Renal cortex interstitium (tissue), 11 donors: ENCODE results near the gene C14orf132. TPM values are rescaled to one million over a fixed set of nuclear protein-coding genes. Genes with fewer than 3 reads are reported as not detected.

Experiments used
- DNase-seq, 11 donors: peaks; one replicate each; pipeline ENCODE4 v3.0.0-alpha.2; 2013; ENCODE audit warnings: low read depth in 9 of 11, low spot score in 4 of 11; ENCODE audit errors: extremely low read depth in 1 of 11
- polyA plus RNA-seq, 3 donors: library from polyadenylated mRNA; unstranded; fragments of 120-200 nt; gene quantifications; one replicate each; pipeline ENCODE4 v1.2.1, GENCODE V29; 2013; ENCODE audit not compliant: insufficient read length in 3 of 3

The C14orf132 gene
- polyA plus RNA-seq, 3 donors = 30.9 to 37.1 (median 31.4) TPM

DNA sequence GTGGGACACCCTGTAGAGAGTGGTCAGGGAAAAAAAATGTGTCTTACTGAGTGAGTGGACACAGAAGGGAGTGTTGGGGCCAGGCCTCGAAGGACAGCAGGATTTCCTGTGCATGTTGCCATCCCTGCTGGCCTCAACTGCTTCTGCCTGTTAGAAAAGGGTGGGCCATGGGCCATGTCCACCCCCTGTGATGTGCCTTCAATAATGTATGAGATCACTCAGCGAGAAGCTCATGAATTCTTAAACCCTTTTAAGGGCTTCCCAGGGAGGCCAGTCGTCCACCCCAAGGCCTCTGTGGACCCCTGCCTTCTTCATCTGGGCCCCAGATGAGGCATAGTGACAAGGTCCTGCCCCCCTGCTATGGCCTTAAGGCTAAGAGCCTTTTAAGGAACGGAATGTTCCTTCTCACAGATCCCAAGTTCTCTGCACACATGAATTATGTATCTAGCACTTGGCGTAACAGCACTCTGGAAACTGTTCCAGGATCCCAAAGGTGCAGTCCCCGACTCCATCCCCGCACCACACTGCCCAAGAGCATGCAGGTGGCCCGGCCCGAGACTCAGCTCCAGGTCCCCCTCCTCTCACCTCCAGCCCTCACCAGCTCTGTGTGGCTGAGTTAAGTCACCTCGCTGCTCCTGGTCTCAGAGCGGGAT is 8.9 kb upstream of the C14orf132 start:
- no peak for DNase-seq

GRCh38 chr14:96031691-96032090 is 7.5 kb upstream of the C14orf132 start:
- no peak for DNase-seq

- no peak for DNase-seq
Measured at GRCh38 chr14:96035456-96035855, 3.7 kb upstream of the C14orf132 start.

DNA sequence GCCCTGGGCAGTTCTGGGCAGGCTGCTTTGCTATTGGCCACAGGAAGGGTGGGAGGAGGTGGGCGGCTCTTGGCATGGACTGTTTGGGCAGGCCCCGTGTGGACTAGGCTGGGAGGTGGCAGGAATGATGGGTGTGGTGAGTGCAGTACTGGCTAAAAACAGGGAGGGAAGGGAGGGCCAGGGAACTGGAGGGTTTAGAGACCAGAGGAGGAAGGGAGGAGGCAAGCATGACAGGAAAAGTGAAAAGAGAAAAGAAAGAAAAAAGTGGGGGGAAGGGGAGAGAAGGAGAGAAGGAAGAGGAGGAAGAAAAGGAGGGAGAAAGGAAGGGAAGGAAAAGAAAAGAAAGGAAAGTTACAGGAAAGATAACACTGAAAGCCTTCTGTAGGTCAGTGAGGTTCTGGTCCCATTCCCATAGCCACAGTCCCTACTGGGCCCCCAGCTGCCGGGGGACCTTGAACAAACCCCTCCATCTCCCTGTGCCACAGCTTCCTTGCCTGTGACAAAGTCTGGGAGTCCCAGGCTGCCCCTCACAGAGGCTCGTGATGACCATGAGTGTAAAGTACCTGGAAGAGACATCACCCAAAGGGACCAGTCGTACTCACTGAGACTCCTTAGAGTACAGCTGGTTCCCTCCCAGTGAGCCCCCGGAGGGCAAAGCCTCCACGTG is 1.1 kb upstream of the C14orf132 start:
- no peak for DNase-seq

DNA sequence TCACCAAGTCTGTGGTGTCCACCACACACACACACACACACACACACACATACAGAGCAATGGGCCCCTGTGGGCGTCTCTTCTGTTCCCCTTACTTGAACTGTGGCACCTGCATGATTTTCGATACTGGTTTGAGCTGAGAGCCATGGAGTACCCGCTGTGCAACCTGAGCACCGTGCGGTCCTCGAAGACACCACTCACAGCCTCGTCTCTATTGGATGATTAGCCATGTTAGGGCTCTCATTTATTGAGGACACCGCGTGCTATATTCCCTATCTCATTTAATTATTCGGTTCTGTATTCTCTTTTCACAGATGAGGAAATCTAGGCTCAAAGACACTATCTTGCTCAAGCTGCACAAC is 623 bp upstream of the C14orf132 start:
- DNase-seq = no peak

DNA sequence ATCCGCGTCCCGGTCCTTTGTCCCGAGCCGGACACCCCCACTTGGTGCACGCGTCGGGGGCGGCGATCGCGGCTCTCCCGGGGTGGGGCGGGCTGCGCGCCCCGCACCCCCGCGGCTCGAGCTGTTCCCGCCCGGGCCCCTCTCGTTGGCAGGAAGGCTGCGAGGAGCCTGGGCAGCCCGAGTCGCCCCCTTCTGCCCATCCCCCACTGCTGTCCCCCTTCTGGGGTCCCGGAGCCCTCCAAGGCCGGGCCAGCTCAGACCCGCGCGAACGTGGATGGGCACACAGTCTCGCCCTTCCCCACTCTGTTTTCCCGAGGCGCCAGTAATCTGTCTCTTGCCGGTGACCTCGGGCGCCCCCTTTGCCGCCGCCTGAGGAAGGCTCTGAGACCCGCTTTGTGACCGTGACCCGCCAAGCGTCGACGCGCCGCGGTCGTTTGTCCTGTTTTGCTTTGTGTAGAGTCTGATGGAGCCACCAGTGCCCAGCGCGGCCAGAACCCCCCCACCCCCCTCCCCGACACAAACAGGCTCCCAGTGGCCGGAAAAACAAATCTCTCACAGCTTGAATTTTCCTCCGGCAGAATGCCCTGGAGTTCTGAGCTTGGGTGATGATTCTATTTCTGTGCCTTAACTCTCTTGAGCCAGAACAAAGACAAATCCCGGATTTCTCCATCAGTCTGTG is 610 bp downstream of the C14orf132 start:
- peak in 5 of 11 donors; percentile 15 to 40 (median 33) for DNase-seq

- no peak for DNase-seq
Measured at GRCh38 chr14:96040828-96041371, 1.7 kb downstream of the C14orf132 start.

GRCh38 chr14:96042248-96042930 is 3.2 kb downstream of the C14orf132 start:
- DNase-seq = no peak

DNA sequence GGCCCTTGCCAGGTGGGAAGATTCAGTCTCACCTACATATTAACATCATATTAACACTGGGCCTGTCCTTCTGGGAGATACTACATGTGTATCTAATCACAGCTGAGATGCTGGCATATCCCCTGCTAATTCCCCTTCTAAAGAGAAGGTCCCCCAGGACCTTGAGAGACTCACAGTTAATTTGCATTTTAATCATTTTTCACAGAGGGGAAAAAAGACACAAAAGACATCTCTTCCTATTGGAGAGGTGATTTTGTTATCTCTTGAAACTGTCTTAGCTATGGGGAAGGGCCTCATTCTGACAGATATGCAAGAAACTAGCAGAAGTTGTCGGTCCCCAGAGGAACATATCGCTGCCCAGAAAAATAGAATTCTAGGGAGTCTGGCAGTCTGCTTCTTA is 7.5 kb downstream of the C14orf132 start:
- DNase-seq = no peak

- no peak for DNase-seq
Measured at GRCh38 chr14:96047101-96047500, 7.9 kb downstream of the C14orf132 start.

- DNase-seq = no peak
Measured at GRCh38 chr14:96049932-96050331, 10.8 kb downstream of the C14orf132 start.

GRCh38 chr14:96050482-96050881 is 11.3 kb downstream of the C14orf132 start:
- DNase-seq = no peak

DNA sequence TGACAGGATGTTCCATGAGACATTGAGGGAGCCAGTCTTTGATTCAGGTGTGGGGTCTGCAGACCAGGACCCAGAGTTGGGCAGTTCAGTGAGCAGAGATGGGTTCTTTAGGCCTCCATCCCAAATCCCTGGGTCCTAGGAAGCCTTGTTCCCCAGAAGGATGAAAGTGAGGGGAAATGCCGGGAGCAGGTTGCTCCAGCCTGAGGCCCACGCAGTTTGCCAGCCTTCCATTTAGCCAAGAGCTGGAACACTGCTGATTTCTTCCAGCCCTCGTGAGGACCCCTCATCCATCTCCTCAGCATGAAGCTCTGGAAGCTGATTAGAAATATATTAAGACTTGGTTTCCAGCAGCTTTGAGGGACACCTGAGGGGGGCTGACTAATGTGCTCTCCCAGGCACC is 12.1 kb downstream of the C14orf132 start:
- DNase-seq = no peak

DNA sequence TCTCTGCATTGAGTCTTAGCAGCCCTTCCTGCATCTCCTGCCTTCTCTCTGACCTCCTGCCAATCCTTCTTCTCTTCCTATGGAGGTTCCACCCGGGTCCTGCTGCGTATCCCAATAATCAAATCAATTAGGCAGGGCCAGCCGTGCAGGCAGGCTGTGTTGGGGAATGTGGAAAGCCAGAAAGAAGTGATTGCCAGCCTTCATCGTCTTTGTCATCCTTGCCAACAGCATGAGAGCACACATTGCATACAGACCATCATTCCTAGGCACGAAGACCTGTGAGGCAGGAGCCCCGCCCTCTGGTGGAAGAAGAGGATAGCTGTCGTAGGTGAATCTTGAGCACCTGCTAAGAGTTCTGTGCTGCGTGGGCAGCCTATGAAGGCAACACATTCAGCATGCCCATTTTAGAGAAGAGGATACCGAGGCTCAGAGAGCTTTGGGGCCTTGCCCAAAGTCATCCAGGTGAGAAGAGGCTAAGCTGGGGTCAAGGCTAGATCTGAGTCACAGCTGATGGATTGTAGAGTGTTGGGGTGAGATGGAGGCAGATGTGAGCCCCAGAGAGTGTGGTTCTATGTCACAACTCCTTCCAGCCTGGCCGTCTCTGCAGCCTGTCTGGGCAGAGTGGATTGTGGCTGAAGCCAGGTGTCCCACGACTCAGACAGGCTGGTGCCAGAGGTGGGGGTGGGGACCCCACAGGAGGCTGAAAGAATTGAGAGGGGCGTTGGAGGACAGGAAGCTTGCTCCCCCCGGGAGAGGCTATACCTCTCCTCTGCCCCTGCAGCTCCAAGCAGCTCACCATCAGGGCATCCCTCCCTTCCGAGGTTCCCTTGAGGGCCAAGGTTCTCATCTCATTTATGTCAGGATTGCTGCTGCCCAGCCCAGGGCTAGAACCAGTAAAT is 12.7 kb downstream of the C14orf132 start:
- DNase-seq = no peak

DNA sequence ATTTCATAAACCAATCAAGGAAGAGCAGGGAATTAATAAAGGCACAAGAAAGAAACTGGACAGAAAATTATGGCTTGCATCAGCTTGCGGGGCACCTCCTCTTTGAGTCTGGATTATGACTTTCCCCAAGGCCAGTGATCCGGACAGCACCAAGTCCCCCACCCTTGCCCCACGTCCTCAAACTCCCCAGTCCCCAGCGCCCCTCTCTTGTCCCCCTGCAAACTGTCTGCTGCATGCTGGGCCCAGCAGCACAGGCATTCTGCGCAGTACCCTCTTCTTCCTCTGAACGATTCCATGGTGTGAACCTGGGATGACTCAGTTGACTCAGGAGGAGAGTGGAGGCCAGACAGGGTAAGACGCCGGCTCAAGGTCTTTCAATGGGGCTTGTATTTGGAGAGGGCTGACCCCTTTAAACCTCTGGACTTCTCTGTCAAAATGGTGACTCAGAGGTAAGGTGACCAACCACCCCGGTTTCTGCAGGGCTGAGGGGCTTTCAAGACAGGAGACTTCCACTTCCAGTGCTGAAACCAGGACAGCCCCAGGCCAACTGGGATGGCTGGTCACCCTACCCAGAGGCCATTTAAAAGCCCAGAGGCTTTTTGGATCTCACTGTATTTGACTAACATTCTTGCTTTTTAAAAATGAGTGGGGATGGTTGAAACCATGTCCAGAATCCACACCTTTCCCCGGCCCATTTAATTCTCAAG is 13.5 kb downstream of the C14orf132 start:
- no peak for DNase-seq

DNA sequence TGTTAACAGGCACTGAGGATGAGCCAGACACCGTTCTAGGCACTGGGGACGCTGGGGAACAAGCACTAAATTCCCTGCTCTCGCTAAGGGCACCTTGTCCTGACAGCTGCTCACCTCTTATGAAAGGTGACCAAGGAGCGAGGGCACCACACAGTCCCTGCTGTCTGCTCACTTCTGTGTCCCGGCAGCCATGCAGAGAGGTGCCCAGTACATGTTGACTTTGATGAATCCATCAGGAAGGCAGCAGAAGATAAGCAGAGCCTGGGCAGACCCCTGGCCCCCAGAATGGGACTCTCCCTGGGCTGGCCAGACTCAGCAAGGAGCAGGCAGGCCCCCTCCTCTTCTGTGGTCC is 14.1 kb downstream of the C14orf132 start:
- DNase-seq = no peak

DNA sequence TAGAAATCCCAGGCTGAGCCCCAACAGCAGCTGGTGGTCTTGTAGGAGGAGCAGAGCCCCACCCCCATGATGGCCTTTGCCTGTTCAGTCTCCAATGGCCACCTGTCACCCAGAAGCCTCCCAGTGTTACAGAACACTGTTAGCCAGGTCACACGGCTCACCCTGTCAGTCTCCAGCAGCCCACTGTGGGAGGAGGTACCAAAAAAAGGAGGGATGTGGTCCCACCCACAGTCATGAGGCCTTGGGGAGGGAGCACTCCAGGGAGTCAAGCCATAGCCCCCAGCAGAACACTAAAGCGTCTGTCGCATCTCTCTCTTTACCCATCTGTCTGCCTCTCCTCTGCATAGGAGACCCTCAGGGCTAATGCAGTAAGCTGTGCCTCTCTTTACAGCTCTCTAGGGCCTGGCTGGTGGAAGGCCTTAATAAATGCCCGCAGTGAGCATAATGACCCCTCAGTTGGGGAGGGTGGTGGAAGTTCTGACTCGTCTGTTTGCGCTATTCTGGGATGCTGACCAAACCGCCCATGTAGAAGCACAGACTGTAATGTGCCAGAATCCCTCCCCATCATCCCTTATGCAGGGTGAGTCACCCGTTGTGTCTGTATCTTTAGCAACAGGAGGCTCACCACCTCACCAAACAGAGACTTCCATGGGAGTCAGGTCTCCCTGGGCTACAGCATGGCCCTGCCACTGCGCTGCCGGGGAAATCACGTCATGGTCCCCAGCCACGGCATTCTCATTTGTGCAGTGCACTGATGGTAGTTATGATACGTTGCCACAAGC is 14.6 kb downstream of the C14orf132 start:
- no peak for DNase-seq
